Measurements from ENCODE around the gene MT1F.
A peak's percentile ranks its signal among the peaks of the same experiment; 100 is the strongest.
"Not testable (repeated sequence)": the region's sequence is repeated elsewhere in the genome, so short reads cannot be mapped to it uniquely, and the experiment has no call there.

Gene MT1F

GRCh38 chr16:56617212-56618085, 40.3 kb upstream of the MT1F start:
- Histone ChIP-seq H3K4me3 (ENCODE audit: low read length) (peak overlapping the region; percentile 28), H3K27me3 (ENCODE audit: control insufficient read depth, insufficient read depth, low read length) (peaks cover 8% of the 10 kb centered on the region), H3K36me3 (ENCODE audit: control insufficient read depth, insufficient read depth, low read length) (no peaks in the 10 kb centered on the region), H3K9ac (ENCODE audit: low read length) (peak overlapping the region; percentile 67), H3K9me3 (ENCODE audit: control insufficient read depth, low read length) (no peaks in the 10 kb centered on the region), H3K4me1 (ENCODE audit: control insufficient read depth, insufficient read depth, low read length) (peaks cover 13% of the 10 kb centered on the region)

DNA sequence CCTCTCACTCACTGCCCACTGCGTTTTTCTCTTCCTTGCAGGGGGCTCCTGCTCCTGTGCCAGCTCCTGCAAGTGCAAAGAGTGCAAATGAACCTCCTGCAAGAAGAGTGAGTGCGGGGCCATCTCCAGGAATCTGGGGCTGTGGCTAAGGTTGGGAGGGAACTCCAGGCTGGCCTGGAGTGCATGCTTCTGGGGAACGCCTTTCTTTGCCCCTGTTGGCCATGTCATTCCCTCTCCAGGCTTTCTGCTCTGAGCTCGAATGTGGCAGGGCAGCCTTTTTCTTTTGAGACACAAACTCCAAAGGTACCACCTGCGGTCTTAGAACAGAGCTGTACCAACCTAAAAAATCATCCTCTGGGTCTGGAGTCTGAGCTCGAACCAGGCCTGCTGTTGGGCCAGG, 39.6 kb upstream of the MT1F start:
- Histone ChIP-seq H3K9ac (ENCODE audit: low read length) (no peak overlapping the region), H3K4me1 (ENCODE audit: control insufficient read depth, insufficient read depth, low read length) (peaks cover 13% of the 10 kb centered on the region), H3K9me3 (ENCODE audit: control insufficient read depth, low read length) (no peaks in the 10 kb centered on the region), H3K27me3 (ENCODE audit: control insufficient read depth, insufficient read depth, low read length) (peaks cover 8% of the 10 kb centered on the region), H3K4me3 (ENCODE audit: low read length) (no peak overlapping the region), H3K36me3 (ENCODE audit: control insufficient read depth, insufficient read depth, low read length) (no peaks in the 10 kb centered on the region)

GRCh38 chr16:56620339-56620897, 37.3 kb upstream of the MT1F start:
- no peaks in the 10 kb centered on the region for H3K9me3 ChIP-seq (ENCODE audit: control insufficient read depth, low read length)
- H3K27me3 ChIP-seq (ENCODE audit: control insufficient read depth, insufficient read depth, low read length): peaks cover 8% of the 10 kb centered on the region
- no peak overlapping the region for H3K9ac ChIP-seq (ENCODE audit: low read length)
- no peaks in the 10 kb centered on the region for H3K36me3 ChIP-seq (ENCODE audit: control insufficient read depth, insufficient read depth, low read length)
- no peak overlapping the region for H3K4me3 ChIP-seq (ENCODE audit: low read length)
- H3K4me1 ChIP-seq (ENCODE audit: control insufficient read depth, insufficient read depth, low read length): peaks cover 18% of the 10 kb centered on the region

- H3K27me3 ChIP-seq (ENCODE audit: control insufficient read depth, insufficient read depth, low read length); H3K9me3 ChIP-seq (ENCODE audit: control insufficient read depth, low read length); H3K9ac ChIP-seq (ENCODE audit: low read length); H3K4me3 ChIP-seq (ENCODE audit: low read length); H3K36me3 ChIP-seq (ENCODE audit: control insufficient read depth, insufficient read depth, low read length): not testable (repeated sequence)
- H3K4me1 ChIP-seq (ENCODE audit: control insufficient read depth, insufficient read depth, low read length): peaks cover 14% of the 10 kb centered on the region
Observed at GRCh38 chr16:56621665-56622445, 35.9 kb upstream of the MT1F start.

- peaks cover 10% of the 10 kb centered on the region for H3K4me1 ChIP-seq (ENCODE audit: control insufficient read depth, insufficient read depth, low read length)
- H3K4me3 ChIP-seq (ENCODE audit: low read length): not testable (repeated sequence)
Observed at GRCh38 chr16:56623184-56623583, 34.6 kb upstream of the MT1F start.

GRCh38 chr16:56623637-56624036, 34.1 kb upstream of the MT1F start:
- H3K9ac ChIP-seq (ENCODE audit: low read length): no peak overlapping the region
- H3K4me3 ChIP-seq (ENCODE audit: low read length): no peak overlapping the region
- no peaks in the 10 kb centered on the region for H3K36me3 ChIP-seq (ENCODE audit: control insufficient read depth, insufficient read depth, low read length)
- peaks cover 10% of the 10 kb centered on the region for H3K4me1 ChIP-seq (ENCODE audit: control insufficient read depth, insufficient read depth, low read length)
- H3K27me3 ChIP-seq (ENCODE audit: control insufficient read depth, insufficient read depth, low read length): peaks cover 3% of the 10 kb centered on the region
- no peaks in the 10 kb centered on the region for H3K9me3 ChIP-seq (ENCODE audit: control insufficient read depth, low read length)

More at GRCh38 chr16:56623184-56623583, 34.6 kb upstream of the MT1F start:
- not testable (repeated sequence) for H3K27me3 ChIP-seq (ENCODE audit: control insufficient read depth, insufficient read depth, low read length); H3K9me3 ChIP-seq (ENCODE audit: control insufficient read depth, low read length); H3K9ac ChIP-seq (ENCODE audit: low read length); H3K36me3 ChIP-seq (ENCODE audit: control insufficient read depth, insufficient read depth, low read length)

DNA sequence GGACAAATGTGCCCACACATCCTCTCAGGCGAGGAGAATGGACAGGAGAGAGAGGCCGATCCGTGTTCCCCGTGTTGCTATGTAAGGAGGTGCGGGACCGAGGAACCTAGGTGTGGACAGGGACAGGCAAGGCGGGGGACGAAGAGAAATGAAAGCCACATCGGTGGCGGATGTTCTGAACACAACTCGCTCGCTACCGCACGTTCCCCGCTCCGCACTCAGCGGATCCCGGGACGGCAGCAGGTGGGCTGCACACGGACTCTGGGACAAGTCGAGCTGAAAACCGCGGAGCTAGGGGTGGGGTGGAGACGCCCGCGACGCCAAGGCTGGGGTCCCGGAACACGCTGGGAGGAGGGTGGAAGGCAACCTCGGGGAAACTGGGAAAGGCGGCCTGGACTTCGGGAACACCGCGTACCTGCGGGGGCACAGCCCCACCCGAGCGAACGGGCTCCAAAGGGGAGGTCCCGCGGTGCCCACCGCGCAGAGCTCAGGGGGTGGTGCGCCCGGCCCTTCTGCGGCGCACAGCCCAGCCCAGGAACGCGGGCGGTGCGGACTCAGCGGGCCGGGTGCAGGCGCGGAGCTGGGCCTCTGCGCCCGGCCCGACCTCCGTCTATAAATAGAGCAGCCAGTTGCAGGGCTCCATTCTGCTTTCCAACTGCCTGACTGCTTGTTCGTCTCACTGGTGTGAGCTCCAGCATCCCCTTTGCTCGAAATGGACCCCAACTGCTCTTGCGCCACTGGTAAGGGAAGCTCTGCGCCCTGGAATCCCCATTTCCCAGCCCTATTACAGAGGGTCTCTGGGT, 32.4 kb upstream of the MT1F start, which contains the start of gene MT1E:
Gene MT1E, plus strand, starts transcription at position 642 of the 803 bp plus-strand sequence. Its CDS starts 71 bp downstream, at position 713.
- Histone ChIP-seq H3K27me3 (ENCODE audit: control insufficient read depth, insufficient read depth, low read length) (no peaks in the 10 kb centered on the region), H3K9ac (ENCODE audit: low read length) (peak within 1 kb of the TSS; percentile 89)

DNA sequence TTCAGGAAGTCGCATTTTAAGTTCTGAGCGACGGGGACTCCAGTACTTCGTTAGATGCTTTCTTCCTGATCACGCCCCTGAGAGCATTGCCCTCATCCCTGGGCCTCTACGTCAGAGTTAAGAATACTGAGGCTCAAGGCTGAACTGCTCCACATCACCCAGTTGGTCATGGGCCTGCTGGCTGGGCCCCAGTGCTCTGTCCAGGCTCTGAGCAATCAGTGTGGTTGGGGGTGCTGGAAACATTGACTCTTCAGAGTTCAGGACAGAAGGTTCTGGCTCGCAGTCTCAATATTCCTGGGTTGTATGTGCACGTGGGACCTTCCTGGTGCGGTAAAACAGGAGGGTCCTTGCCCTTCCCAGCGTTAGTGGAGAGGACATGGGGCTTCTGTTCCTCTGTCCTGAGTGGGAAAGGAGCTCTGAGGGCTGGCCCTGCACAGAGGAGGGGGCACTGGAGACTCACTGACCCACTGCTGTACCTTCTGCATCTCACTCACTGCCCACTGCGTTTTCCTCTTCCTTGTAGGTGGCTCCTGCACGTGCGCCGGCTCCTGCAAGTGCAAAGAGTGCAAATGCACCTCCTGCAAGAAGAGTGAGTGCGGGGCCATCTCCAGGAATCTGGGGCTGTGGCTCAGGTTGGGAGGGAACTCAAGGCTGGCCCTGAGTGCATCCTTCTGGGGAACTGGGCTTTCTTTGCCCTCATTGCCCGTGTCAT, 31.7 kb upstream of the MT1F start:
- Histone ChIP-seq H3K9me3 (ENCODE audit: control insufficient read depth, low read length) (no peaks in the 10 kb centered on the region), H3K27me3 (ENCODE audit: control insufficient read depth, insufficient read depth, low read length) (no peaks in the 10 kb centered on the region), H3K9ac (ENCODE audit: low read length) (peak overlapping the region; percentile 89), H3K4me3 (ENCODE audit: low read length) (peak overlapping the region; percentile 86), H3K36me3 (ENCODE audit: control insufficient read depth, insufficient read depth, low read length) (no peaks in the 10 kb centered on the region), H3K4me1 (ENCODE audit: control insufficient read depth, insufficient read depth, low read length) (peaks cover 10% of the 10 kb centered on the region)

More for the DNA sequence above, 32.4 kb upstream of the MT1F start, which contains the start of gene MT1E:
- Histone ChIP-seq H3K36me3 (ENCODE audit: control insufficient read depth, insufficient read depth, low read length) (no peaks in the 10 kb centered on the region), H3K4me1 (ENCODE audit: control insufficient read depth, insufficient read depth, low read length) (peaks cover 10% of the 10 kb centered on the region), H3K4me3 (ENCODE audit: low read length) (peak within 1 kb of the TSS; percentile 86), H3K9me3 (ENCODE audit: control insufficient read depth, low read length) (no peaks in the 10 kb centered on the region)

DNA sequence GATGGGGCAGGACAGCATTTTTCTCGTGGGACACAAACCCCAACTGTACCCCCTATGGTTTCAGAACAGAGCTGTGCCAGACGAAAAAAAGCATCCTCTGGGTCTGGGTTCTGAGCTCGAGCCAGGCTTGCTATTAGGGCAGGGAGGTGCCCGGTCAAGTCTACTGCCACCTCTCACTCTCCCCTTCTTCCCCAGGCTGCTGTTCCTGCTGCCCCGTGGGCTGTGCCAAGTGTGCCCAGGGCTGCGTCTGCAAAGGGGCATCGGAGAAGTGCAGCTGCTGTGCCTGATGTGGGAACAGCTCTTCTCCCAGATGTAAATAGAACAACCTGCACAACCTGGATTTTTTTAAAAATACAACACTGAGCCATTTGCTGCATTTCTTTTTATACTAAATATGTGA, 31.1 kb upstream of the MT1F start:
- peaks cover 11% of the 10 kb centered on the region for H3K4me1 ChIP-seq (ENCODE audit: control insufficient read depth, insufficient read depth, low read length)
- no peaks in the 10 kb centered on the region for H3K36me3 ChIP-seq (ENCODE audit: control insufficient read depth, insufficient read depth, low read length)
- H3K4me3 ChIP-seq (ENCODE audit: low read length): peak overlapping the region; percentile 86
- H3K9ac ChIP-seq (ENCODE audit: low read length): peak overlapping the region; percentile 89
- peaks cover 2% of the 10 kb centered on the region for H3K27me3 ChIP-seq (ENCODE audit: control insufficient read depth, insufficient read depth, low read length)
- no peaks in the 10 kb centered on the region for H3K9me3 ChIP-seq (ENCODE audit: control insufficient read depth, low read length)

GRCh38 chr16:56628486-56629350, 29.0 kb upstream of the MT1F start:
- Histone ChIP-seq H3K36me3 (ENCODE audit: control insufficient read depth, insufficient read depth, low read length) (no peaks in the 10 kb centered on the region), H3K9me3 (ENCODE audit: control insufficient read depth, low read length) (no peaks in the 10 kb centered on the region), H3K4me3 (ENCODE audit: low read length) (no peak overlapping the region), H3K9ac (ENCODE audit: low read length) (no peak overlapping the region), H3K27me3 (ENCODE audit: control insufficient read depth, insufficient read depth, low read length) (peaks cover 20% of the 10 kb centered on the region), H3K4me1 (ENCODE audit: control insufficient read depth, insufficient read depth, low read length) (peaks cover 23% of the 10 kb centered on the region)

All from mucosa of stomach (tissue), 1 donor.